ENCODE measurements around the gene UBTD1.
"Not testable (repeated sequence)": the region's sequence is repeated elsewhere in the genome, so short reads cannot be mapped to it uniquely, and the experiment has no call there.

UBTD1 gene

GRCh38 chr10:97519342-97519741, 20.6 kb downstream of the UBTD1 start:
- no peak for DNase-seq (ENCODE audit: low read depth)
- TF ChIP-seq CTCF (IDR thresholded peaks at IDR 0.05; ENCODE audit: low read depth, low read length, missing control alignments) = no peak

GRCh38 chr10:97520520-97520919, 21.8 kb downstream of the UBTD1 start:
- DNase-seq (ENCODE audit: low read depth) = no peak
- no peak for TF ChIP-seq CTCF (IDR thresholded peaks at IDR 0.05; ENCODE audit: low read depth, low read length, missing control alignments)
- H3K4me3 ChIP-seq (ENCODE audit: low read depth, low read length) = no peak overlapping the region

More at GRCh38 chr10:97519342-97519741, 20.6 kb downstream of the UBTD1 start:
- no peak overlapping the region for H3K4me3 ChIP-seq (ENCODE audit: low read depth, low read length)

DNA sequence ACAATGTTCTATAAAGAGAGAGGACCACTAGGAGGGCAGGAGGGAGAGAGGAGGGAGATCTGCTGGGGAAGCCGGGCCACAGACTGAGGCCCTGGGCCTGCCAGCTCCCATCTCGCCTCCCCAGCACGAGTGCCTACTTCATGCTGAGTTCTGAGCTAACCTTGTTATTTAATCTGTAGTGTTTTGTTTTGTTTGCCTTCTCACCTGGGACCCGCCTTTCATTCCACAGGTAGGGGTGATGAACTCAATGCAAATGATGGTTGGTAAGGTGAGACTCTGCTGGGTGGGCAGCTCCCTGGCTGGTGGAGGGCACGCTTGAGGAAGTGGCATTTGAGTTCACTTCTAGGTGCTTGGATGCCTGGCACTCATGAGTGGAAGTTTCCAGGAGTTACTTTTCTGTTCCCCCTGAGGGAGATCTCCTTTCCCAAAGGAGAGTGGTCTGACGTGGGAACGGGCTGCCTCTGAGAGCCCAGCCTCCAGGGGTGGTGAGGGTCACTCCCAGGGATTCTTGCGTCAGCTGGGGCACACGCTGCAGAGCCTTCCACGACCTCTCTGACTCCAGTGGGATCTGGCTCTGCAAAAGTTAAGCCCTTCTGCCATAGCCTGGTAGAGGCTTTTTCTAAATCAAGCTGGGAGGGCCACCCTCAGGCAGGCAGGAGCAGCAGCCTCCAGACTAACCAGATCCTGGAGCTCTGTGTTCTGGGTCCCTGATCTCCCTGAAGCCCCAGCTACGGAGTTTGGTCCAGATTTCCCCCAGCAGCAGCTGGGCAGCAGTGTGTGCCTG, 22.4 kb downstream of the UBTD1 start:
- DNase-seq (ENCODE audit: low read depth) = no peak
- H3K4me3 ChIP-seq (ENCODE audit: low read depth, low read length) = no peak overlapping the region
- TF ChIP-seq CTCF (IDR thresholded peaks at IDR 0.05; ENCODE audit: low read depth, low read length, missing control alignments) = no peak

- no peak for TF ChIP-seq CTCF (IDR thresholded peaks at IDR 0.05; ENCODE audit: low read depth, low read length, missing control alignments)
- DNase-seq (ENCODE audit: low read depth) = no peak
- H3K4me3 ChIP-seq (ENCODE audit: low read depth, low read length) = no peak overlapping the region
Observed at GRCh38 chr10:97522071-97522470, 23.3 kb downstream of the UBTD1 start.

- DNase-seq (ENCODE audit: low read depth) = no peak
- TF ChIP-seq CTCF (IDR thresholded peaks at IDR 0.05; ENCODE audit: low read depth, low read length, missing control alignments) = no peak
- no peak overlapping the region for H3K4me3 ChIP-seq (ENCODE audit: low read depth, low read length)
Observed at GRCh38 chr10:97522937-97523336, 24.2 kb downstream of the UBTD1 start.

GRCh38 chr10:97525086-97525485, 26.4 kb downstream of the UBTD1 start:
- H3K4me3 ChIP-seq (ENCODE audit: low read depth, low read length) = no peak overlapping the region
- no peak for DNase-seq (ENCODE audit: low read depth)
- TF ChIP-seq CTCF (IDR thresholded peaks at IDR 0.05; ENCODE audit: low read depth, low read length, missing control alignments) = no peak

DNA sequence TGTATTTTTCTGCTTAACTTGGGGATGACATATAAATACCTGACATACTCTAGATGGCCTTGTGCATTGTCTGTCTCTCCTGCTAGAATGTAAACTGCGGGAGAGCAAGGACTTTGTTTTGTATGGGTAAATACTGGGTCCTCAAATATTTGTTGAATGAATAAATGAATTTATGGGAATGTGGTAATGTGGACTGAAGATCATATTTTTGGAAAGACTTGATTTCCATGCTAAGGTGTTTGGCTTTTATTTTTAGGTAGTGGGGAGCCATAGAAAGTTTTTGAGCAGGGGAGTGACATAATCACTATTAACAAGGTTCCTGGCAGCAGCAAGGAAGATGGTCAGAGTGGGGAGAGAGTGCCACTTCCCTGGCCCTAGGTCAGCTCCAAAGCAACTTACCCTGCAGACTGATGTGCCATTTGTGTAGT, 27.0 kb downstream of the UBTD1 start:
- TF ChIP-seq CTCF (IDR thresholded peaks at IDR 0.05; ENCODE audit: low read depth, low read length, missing control alignments) = no peak
- no peak overlapping the region for H3K4me3 ChIP-seq (ENCODE audit: low read depth, low read length)
- no peak for DNase-seq (ENCODE audit: low read depth)

- DNase-seq (ENCODE audit: low read depth); H3K4me3 ChIP-seq (ENCODE audit: low read depth, low read length): not testable (repeated sequence)
Observed at GRCh38 chr10:97528876-97529275, 30.2 kb downstream of the UBTD1 start.

Data from GM12864 (cell line).